ENCODE data around the gene DHX9.
A peak's percentile ranks its signal among the peaks of the same experiment; 100 is the strongest.

Gene DHX9

DNA sequence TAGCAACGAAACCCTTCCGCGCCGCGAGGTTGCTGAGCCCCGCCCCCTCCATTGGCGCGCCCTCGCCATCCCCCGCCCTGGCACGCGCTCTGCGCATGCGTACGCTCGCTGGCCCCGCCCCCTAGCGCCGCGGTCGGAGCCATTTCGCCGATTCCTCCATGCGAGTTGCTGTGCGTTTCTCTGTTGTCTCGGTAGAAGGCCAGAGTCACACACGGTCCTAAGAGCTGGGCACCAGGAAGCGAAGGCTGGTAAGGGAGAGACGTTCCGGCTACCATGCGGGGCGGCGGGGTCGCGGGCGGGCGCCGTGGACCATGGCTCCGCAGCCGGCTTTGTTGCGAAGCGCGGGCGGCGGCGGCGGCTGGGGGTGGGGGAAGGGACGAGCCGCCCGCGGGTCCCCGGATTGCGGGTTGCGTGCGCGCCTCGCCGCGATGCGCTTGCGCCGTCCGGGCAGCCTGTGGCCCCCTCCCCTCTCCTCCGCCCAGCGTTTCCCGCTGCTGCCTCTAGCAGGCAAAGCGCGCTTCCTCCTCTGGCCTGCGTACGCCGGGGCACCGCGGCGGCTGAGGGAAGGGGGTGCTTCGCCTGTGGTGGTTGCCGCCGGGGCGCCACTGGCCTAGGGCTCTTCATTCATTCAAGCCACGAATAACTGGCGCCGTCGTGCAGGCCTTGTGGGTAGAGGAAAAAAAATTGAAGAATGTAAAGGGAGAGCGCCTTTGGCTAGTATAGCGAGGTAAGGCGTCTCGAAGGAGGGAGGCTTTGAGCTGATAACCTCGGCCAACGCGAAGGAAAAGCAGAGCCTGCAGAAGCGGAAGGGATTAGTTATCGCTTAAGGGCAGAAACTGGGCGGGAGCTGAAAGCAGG, at the start of gene DHX9:
Gene DHX9 (plus strand): TSS at position 139 of the 858 bp plus-strand sequence. CDS start 3,220 bp downstream, outside the sequence.
- TF ChIP-seq, protein P1, sequence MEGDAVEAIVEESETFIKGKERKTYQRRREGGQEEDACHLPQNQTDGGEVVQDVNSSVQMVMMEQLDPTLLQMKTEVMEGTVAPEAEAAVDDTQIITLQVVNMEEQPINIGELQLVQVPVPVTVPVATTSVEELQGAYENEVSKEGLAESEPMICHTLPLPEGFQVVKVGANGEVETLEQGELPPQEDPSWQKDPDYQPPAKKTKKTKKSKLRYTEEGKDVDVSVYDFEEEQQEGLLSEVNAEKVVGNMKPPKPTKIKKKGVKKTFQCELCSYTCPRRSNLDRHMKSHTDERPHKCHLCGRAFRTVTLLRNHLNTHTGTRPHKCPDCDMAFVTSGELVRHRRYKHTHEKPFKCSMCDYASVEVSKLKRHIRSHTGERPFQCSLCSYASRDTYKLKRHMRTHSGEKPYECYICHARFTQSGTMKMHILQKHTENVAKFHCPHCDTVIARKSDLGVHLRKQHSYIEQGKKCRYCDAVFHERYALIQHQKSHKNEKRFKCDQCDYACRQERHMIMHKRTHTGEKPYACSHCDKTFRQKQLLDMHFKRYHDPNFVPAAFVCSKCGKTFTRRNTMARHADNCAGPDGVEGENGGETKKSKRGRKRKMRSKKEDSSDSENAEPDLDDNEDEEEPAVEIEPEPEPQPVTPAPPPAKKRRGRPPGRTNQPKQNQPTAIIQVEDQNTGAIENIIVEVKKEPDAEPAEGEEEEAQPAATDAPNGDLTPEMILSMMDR (conservative IDR thresholded peaks at IDR 0.05; ENCODE audit: low read depth, low read length) = no peak
- DNase-seq (ENCODE audit: low read depth) = peak; percentile 52
- H3K4me3 ChIP-seq (ENCODE audit: low read length) = peak within 1 kb of the TSS; percentile 88

DNA sequence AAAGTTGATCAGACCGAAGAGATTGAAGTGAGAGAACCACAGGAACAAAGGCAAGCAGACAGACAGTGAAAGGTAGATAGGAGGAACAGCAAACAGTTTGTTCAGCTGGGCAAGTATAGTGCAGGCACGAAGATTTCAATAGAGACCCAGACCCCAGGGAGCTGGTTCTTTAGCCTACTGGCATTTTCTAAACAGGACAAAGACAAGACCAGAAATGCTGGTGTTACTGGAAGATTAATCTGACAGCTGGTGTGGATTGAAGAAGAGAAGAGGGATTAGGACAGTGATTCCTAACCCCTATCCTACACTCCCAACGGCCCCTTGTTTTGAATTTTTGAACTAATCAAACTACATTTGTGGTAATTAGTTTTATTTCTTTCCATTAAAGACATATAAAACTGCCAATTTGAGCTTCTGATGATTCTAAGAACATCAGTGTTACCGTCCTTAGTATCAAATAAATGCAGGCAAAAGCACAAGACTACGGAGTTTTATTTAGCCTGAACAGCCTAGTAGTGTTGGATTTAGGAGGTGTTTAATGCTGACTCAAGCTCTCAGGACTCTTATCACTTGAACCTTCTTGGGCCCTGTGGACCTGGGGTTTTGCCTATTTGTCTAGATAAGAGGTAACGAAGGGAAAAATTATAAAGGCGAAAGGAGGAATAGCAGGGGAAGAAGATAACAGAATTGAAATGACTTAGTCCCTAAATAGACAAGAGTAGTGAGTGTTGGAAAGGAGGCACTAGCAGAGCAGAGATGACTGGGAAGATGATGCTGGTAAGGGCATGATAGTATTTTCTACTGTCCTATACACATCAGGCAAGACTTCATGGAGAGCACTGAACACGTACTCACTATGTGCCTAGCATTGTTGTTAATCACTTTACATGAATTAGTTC, 47.6 kb upstream of the DHX9 start:
- TF ChIP-seq, protein P1 (conservative IDR thresholded peaks at IDR 0.05; ENCODE audit: low read depth, low read length) = no peak
- H3K4me3 ChIP-seq (ENCODE audit: low read length) = no peak overlapping the region
- DNase-seq (ENCODE audit: low read depth) = no peak

DNA sequence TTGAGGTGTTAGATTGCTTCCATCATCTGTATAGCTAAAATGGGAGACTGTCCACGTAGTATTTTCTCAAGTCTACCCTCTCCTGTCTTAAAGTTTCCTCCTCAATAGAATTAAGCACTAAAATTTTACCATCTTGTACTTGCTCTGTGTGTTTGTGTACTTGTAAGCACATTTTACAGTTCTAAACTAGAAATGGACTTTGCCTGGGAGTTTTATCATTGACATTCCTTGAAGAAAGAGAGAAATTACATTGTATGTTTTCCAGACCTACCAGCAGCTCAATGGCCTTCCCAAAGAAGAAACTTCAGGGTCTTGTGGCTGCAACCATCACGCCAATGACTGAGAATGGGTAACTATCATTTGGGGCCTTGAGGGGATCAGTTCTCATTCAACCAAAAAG, 45.1 kb upstream of the DHX9 start:
- DNase-seq (ENCODE audit: low read depth) = no peak
- TF ChIP-seq, protein P1 (conservative IDR thresholded peaks at IDR 0.05; ENCODE audit: low read depth, low read length) = no peak
- H3K4me3 ChIP-seq (ENCODE audit: low read length) = no peak overlapping the region

DNA sequence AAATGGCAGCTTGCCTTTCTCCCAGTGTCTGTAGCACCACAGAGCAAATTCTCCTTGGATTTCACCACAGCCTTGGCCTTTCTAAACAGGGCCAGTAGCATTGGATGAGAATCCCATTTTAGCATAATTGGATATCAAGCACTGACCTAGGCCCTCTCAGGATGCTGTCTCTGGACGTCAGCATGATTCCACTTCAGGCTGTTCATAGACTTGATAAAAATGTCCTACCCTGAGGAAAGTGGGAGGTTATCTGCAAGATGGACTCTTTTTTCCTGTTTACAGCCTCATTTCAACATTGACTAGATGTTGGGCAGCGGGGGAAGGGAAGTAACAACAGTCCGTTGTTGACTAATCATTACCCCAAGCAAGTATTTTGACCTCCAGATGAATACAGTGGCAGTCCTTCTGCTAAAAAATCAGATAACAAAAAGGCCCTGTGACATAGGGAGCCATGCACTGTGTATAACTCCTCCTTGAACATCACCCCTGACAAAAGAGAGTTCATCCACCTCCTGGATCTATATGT, 44.4 kb upstream of the DHX9 start:
- TF ChIP-seq, protein P1 (conservative IDR thresholded peaks at IDR 0.05; ENCODE audit: low read depth, low read length) = no peak
- no peak overlapping the region for H3K4me3 ChIP-seq (ENCODE audit: low read length)

DNA sequence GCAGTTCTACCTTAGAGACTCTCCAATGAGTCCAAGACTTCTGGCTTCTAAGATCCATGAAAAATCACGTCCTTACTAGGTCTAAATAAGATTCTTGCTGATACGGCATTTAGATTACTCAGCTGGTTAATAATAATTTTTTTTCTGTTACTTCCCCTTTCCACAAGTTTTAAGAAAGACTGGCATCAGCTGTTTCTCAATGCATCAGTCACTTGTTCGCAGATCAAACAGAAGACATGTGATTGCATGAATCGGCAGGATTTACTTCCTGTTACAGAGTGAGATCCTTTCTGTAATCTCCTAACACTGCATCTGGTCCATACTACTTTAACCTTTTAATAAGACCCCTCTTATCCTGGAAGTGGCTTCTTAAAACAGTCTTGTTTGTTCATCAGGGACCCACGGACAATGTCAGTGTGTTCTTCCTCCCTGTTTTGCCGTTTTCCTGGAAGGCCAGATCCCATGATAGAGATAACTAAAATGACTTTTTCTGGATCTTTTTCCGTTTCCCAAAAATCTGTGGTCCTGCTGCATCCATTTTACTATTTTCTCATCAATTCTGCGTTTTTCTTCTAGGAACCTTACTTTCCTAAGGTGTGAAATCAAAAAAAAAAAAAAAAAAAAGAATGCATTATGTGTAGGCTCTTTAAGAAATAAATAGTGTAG, 43.5 kb upstream of the DHX9 start:
- TF ChIP-seq, protein P1 (conservative IDR thresholded peaks at IDR 0.05; ENCODE audit: low read depth, low read length) = no peak
- no peak overlapping the region for H3K4me3 ChIP-seq (ENCODE audit: low read length)
- peak; percentile 43 for DNase-seq (ENCODE audit: low read depth)

More for the DNA sequence above, 44.4 kb upstream of the DHX9 start:
- no peak for DNase-seq (ENCODE audit: low read depth)

DNA sequence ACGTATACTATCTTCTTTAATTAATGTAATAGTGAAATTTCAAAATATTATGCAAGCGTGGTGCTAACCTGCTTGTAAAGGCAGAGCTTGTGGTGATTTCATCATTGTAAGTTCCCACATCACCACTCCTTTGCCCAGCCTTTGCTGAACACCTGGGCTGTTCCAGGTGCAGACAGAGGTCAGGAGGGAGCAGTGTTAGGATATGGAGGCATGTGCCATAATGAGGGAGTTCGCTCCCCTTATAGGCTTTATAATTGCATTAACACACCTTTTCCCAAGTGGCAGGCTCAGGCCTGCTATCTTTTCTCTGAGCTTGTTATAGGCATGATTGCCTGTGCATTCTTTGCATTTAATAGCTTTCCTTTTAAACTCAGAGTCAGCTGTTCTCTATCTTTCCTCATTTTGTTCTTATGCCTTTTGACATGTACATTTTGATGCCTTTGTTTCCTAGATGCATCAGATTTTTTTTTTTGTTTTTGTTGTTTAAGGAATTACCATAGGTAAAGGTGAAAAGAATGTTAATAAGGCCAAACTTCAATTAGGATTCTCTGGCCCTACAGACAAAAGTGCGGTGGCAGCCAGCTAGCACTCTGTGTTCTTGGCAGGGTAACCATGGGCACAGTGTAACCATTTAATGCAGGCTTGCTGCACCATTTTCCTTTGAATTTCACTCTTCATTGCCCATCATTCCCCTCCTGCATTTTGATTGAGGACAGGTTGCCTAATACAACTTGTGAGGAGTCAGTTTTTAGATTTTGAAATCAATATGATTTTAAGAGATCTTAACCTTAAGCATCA, 36.9 kb upstream of the DHX9 start:
- no peak overlapping the region for H3K4me3 ChIP-seq (ENCODE audit: low read length)
- TF ChIP-seq, protein P1 (conservative IDR thresholded peaks at IDR 0.05; ENCODE audit: low read depth, low read length) = no peak
- DNase-seq (ENCODE audit: low read depth) = no peak

Measured in retinal pigment epithelial cell (primary cell).